Astrocyte (in vitro differentiated cells and primary cell): Measurements from ENCODE around the gene DYNLT4. TPM values are rescaled to one million over a fixed set of nuclear protein-coding genes. Genes with fewer than 3 reads are reported as not detected.

Experiments used
- DNase-seq: peaks from one replicate; pipeline ENCODE4 v3.0.0-alpha.2; 2010; ENCODE audit warnings: low read depth
- FAIRE-seq: peaks from 2 replicates; lab custom pipeline; 2011; peaks lifted over from hg19 to GRCh38; lab: Jason Lieb, UNC
- H2AFZ ChIP-seq: 2 replicates; pipeline ENCODE4 v1.6.0; 2012; ENCODE audit warnings: low read depth, low read length, inconsistent platforms
- H3K27ac ChIP-seq: 2 replicates; pipeline ENCODE4 v1.5.1; 2011; ENCODE audit warnings: low read depth, low read length, inconsistent platforms
- H3K27me3 ChIP-seq: 2 replicates; pipeline ENCODE4 v1.6.0; 2011; ENCODE audit warnings: low read length, inconsistent platforms; ENCODE audit not compliant: insufficient read depth
- H3K36me3 ChIP-seq: 2 replicates; pipeline ENCODE4 v1.5.1; 2011; ENCODE audit warnings: low read length, inconsistent platforms; ENCODE audit not compliant: insufficient read depth
- H3K4me1 ChIP-seq: 2 replicates; pipeline ENCODE4 v1.5.1; 2011; ENCODE audit warnings: low read length, inconsistent platforms; ENCODE audit not compliant: insufficient read depth
- H3K4me2 ChIP-seq: 2 replicates; pipeline ENCODE4 v1.6.0; 2012; ENCODE audit warnings: low read length, inconsistent platforms
- H3K4me3 ChIP-seq: 2 replicates; pipeline ENCODE4 v1.5.1; 2011; ENCODE audit warnings: low read depth, mild to moderate bottlenecking, low read length, inconsistent platforms; ENCODE audit not compliant: insufficient read depth
- H3K79me2 ChIP-seq: 2 replicates; pipeline ENCODE4 v1.6.0; 2012; ENCODE audit warnings: mild to moderate bottlenecking, low read length, inconsistent platforms; ENCODE audit not compliant: insufficient read depth
- H3K9ac ChIP-seq: 2 replicates; pipeline ENCODE4 v1.6.0; 2012; ENCODE audit warnings: mild to moderate bottlenecking, low read length, inconsistent platforms
- H3K9me3 ChIP-seq: 2 replicates; pipeline ENCODE4 v1.5.1; 2012; ENCODE audit warnings: low read depth, mild to moderate bottlenecking, low read length, inconsistent platforms; ENCODE audit not compliant: insufficient read depth
- H4K20me1 ChIP-seq: 2 replicates; pipeline ENCODE4 v1.6.0; 2012; ENCODE audit warnings: low read length, inconsistent platforms; ENCODE audit not compliant: insufficient read depth
- H3K27ac Mint-ChIP-seq: one replicate; pipeline ENCODE4 v1.8.0; 2021; ENCODE audit warnings: mild to moderate bottlenecking, mixed read lengths; ENCODE audit not compliant: unreplicated experiment
- H3K27me3 Mint-ChIP-seq: one replicate; pipeline ENCODE4 v1.8.0; 2021; ENCODE audit warnings: low read depth, mixed read lengths; ENCODE audit not compliant: unreplicated experiment
- H3K36me3 Mint-ChIP-seq: one replicate; pipeline ENCODE4 v1.8.0; 2021; ENCODE audit warnings: low read depth, mixed read lengths; ENCODE audit not compliant: unreplicated experiment
- H3K4me1 Mint-ChIP-seq: one replicate; pipeline ENCODE4 v1.8.0; 2021; ENCODE audit warnings: low read depth, mixed read lengths; ENCODE audit not compliant: unreplicated experiment
- H3K4me3 Mint-ChIP-seq: one replicate; pipeline ENCODE4 v1.8.0; 2021; ENCODE audit warnings: mild to moderate bottlenecking, moderate library complexity, mixed read lengths; ENCODE audit not compliant: unreplicated experiment
- H3K9me3 Mint-ChIP-seq: one replicate; pipeline ENCODE4 v1.8.0; 2021; ENCODE audit warnings: mild to moderate bottlenecking, mixed read lengths; ENCODE audit not compliant: unreplicated experiment
- EZH2 ChIP-seq: IDR thresholded peaks from 2 replicates; pipeline ENCODE4 v1.6.1; 2012; ENCODE audit warnings: mild to moderate bottlenecking, low read length, inconsistent platforms; ENCODE audit not compliant: insufficient read depth
- total RNA-seq: library from RNA; stranded (reverse); gene quantifications from 2 replicates; pipeline ENCODE4 v1.2.1, GENCODE V29; 2021
- TF ChIP-seq, protein P1 (sequence below): IDR thresholded peaks from 2 replicates; pipeline ENCODE4 v1.5.1; 2011; ENCODE audit warnings: low read depth, mild to moderate bottlenecking, inconsistent platforms, low read length, moderate library complexity; ENCODE audit not compliant: insufficient read depth

DYNLT4 gene
- total RNA-seq, 1 donor from 2014 or later, result 0.50 TPM

DNA sequence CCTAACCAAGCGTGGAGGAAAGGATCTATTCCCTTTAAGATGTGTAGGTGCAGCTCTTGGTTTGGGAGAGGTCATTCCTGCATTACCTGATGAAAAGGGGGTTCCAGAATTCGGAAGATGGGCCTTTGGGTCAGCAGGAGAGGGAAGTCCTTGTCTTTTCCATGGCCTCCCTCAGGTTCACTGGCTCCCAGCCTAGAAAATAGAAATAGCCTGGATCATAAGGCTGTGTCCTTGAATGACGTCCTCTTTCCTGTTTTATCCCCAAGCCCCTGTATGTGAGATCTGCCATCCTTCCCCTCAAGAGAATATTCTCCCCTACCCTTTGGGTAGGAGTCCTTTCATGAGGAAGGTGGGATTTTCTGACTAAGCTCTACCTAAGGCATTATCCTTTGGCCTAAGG is 46.3 kb downstream of the DYNLT4 start:
- H3K4me3 ChIP-seq, result no peak overlapping the region
- peaks cover 2% of the 10 kb centered on the region for H3K36me3 Mint-ChIP-seq
- H3K9me3 ChIP-seq, result no peaks in the 10 kb centered on the region
- H3K4me1 ChIP-seq, result no peaks in the 10 kb centered on the region
- no peak overlapping the region for H2AFZ ChIP-seq
- FAIRE-seq (no peak), DNase-seq (no peak)
- H4K20me1 ChIP-seq, result no peaks in the 10 kb centered on the region
- H3K36me3 ChIP-seq, result peaks cover 32% of the 10 kb centered on the region
- H3K27me3 Mint-ChIP-seq, result no peaks in the 10 kb centered on the region
- no peak for TF ChIP-seq EZH2
- TF ChIP-seq, protein P1, sequence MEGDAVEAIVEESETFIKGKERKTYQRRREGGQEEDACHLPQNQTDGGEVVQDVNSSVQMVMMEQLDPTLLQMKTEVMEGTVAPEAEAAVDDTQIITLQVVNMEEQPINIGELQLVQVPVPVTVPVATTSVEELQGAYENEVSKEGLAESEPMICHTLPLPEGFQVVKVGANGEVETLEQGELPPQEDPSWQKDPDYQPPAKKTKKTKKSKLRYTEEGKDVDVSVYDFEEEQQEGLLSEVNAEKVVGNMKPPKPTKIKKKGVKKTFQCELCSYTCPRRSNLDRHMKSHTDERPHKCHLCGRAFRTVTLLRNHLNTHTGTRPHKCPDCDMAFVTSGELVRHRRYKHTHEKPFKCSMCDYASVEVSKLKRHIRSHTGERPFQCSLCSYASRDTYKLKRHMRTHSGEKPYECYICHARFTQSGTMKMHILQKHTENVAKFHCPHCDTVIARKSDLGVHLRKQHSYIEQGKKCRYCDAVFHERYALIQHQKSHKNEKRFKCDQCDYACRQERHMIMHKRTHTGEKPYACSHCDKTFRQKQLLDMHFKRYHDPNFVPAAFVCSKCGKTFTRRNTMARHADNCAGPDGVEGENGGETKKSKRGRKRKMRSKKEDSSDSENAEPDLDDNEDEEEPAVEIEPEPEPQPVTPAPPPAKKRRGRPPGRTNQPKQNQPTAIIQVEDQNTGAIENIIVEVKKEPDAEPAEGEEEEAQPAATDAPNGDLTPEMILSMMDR, result no peak
- no peak overlapping the region for H3K9ac ChIP-seq
- H3K27ac Mint-ChIP-seq, result no peak overlapping the region
- no peaks in the 10 kb centered on the region for H3K79me2 ChIP-seq
- no peak overlapping the region for H3K4me3 Mint-ChIP-seq
- H3K4me1 Mint-ChIP-seq, result no peaks in the 10 kb centered on the region
- H3K27me3 ChIP-seq, result no peaks in the 10 kb centered on the region
- H3K4me2 ChIP-seq, result no peak overlapping the region
- H3K9me3 Mint-ChIP-seq, result no peaks in the 10 kb centered on the region
- no peak overlapping the region for H3K27ac ChIP-seq

DNA sequence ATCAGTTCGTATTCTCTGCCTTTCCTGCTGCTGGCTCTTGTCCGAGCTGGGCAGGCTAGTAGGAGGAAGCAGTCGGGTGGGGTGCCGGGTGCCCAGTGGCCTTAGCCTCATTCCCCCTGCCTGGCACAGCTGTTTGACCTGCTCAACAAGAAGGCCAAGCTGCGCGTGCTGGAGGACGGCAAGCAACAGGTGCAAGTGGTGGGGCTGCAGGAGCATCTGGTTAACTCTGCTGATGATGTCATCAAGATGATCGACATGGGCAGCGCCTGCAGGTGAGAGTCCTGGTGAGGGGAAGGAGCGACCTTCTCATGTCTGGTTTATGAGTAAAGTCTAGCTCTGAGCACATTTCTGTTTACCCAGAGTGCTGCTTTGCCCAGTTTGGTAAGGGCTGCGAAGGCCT is 48.1 kb downstream of the DYNLT4 start:
- Histone ChIP-seq H4K20me1 (no peaks in the 10 kb centered on the region), H3K27ac (no peak overlapping the region), H3K9ac (no peak overlapping the region), H3K4me3 (no peak overlapping the region), H3K4me2 (no peak overlapping the region), H3K4me1 (no peaks in the 10 kb centered on the region), H3K79me2 (no peaks in the 10 kb centered on the region), H3K36me3 (peaks cover 41% of the 10 kb centered on the region), H2AFZ (no peak overlapping the region), H3K9me3 (no peaks in the 10 kb centered on the region), H3K27me3 (no peaks in the 10 kb centered on the region)
- no peak overlapping the region for H3K4me3 Mint-ChIP-seq
- H3K27ac Mint-ChIP-seq, result no peak overlapping the region
- FAIRE-seq (no peak), DNase-seq (no peak)
- peaks cover 2% of the 10 kb centered on the region for H3K36me3 Mint-ChIP-seq
- no peaks in the 10 kb centered on the region for H3K4me1 Mint-ChIP-seq
- H3K27me3 Mint-ChIP-seq, result no peaks in the 10 kb centered on the region
- TF ChIP-seq EZH2, result no peak
- TF ChIP-seq, protein P1, result no peak
- H3K9me3 Mint-ChIP-seq, result no peaks in the 10 kb centered on the region

DNA sequence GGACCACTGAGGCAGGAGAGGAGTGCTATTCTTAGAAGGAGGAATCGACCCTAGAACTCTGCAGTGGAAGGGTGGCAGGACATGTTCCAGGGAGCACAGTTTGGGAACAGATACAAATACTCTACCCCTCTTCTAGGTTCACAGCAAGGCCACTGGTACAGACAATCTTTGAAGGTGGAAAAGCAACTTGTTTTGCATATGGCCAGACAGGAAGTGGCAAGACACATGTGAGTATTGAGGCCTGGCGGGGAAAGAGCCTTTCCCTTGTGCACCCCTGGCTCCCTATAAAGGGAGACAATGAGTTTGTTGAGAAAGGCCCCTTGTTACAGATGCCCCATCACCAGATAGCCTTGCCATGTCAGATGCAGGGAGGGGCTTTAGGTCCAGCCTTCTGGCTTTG is 49.7 kb downstream of the DYNLT4 start:
- H3K4me3 Mint-ChIP-seq, result no peak overlapping the region
- Histone ChIP-seq H3K9ac (no peak overlapping the region), H3K79me2 (no peaks in the 10 kb centered on the region), H3K4me3 (no peak overlapping the region), H2AFZ (no peak overlapping the region), H3K4me1 (no peaks in the 10 kb centered on the region), H3K36me3 (peaks cover 43% of the 10 kb centered on the region), H3K27me3 (no peaks in the 10 kb centered on the region), H4K20me1 (no peaks in the 10 kb centered on the region), H3K9me3 (no peaks in the 10 kb centered on the region), H3K27ac (no peak overlapping the region), H3K4me2 (no peak overlapping the region)
- DNase-seq (no peak), FAIRE-seq (no peak)
- no peak overlapping the region for H3K27ac Mint-ChIP-seq
- H3K4me1 Mint-ChIP-seq, result peaks cover 3% of the 10 kb centered on the region
- H3K27me3 Mint-ChIP-seq, result no peaks in the 10 kb centered on the region
- H3K36me3 Mint-ChIP-seq, result peaks cover 2% of the 10 kb centered on the region
- TF ChIP-seq EZH2, result no peak
- TF ChIP-seq, protein P1, result no peak
- no peaks in the 10 kb centered on the region for H3K9me3 Mint-ChIP-seq

Other genes starting within 250 kb of the DYNLT4 start
- 5.8 and 7.3 TPM in 2 replicates for gene TMEM53, start 132.9 kb downstream of the DYNLT4 start, total RNA-seq
- 2.5 and 4.8 TPM in 2 replicates for gene ARMH1, start 132.6 kb downstream of the DYNLT4 start, total RNA-seq
- not detected in 2 replicates for gene RNU5D-1, start 76.2 kb downstream of the DYNLT4 start, total RNA-seq
- 1.9 and 3.2 TPM in 2 replicates for gene KIF2C, start 67.5 kb downstream of the DYNLT4 start, total RNA-seq
- 1,108 and 1,187 TPM in 2 replicates for gene RPS8, start 31.8 kb downstream of the DYNLT4 start, total RNA-seq
- 0.26 TPM in 1 of 2 replicates, not detected in the other for gene BEST4, start 19.2 kb downstream of the DYNLT4 start, total RNA-seq
- gene PLK3, start 7.0 kb downstream of the DYNLT4 start, total RNA-seq, result 62.0 and 66.4 TPM in 2 replicates
- gene BTBD19, start 1.2 kb upstream of the DYNLT4 start, total RNA-seq, result 30.3 and 30.6 TPM in 2 replicates
- 0.65 and 0.89 TPM in 2 replicates for gene PTCH2, start 35.9 kb upstream of the DYNLT4 start, total RNA-seq
- gene EIF2B3, start 179.2 kb upstream of the DYNLT4 start, total RNA-seq, result 28.1 and 28.2 TPM in 2 replicates
- gene HECTD3, start 204.0 kb upstream of the DYNLT4 start, total RNA-seq, result 33.2 and 33.9 TPM in 2 replicates
- gene UROD, start 204.9 kb upstream of the DYNLT4 start, total RNA-seq, result 96.1 and 98.8 TPM in 2 replicates